ENCODE results near the gene EPS8. TPM values are rescaled to one million over a fixed set of nuclear protein-coding genes. Genes with fewer than 3 reads are reported as not detected.

Gene EPS8
- total and polyA plus RNA-seq, 2 donors (not counting 1 experiment from before 2014, with no cell fraction given) = 0.76 to 0.96 TPM

DNA sequence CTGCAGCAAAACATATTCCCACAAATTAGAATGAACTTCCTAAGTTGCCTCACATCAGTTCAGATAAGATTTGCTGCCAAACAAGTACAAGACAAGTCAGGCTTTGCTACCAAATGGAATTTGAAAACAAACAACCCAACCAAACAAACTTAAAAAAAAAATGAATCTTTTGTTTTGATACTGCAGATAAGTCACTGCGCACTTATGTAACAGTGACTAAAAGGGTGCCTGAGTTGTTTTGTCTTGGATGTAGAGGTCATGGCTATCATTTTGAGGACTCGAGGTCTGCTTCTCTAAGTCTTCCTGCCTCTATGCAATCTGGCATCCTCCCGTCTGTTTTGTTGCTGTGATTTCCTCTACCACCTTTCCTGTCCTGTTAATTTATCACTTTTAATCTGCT, 11.1 kb upstream of the EPS8 start:
- TF ChIP-seq EZH2 (IDR thresholded peaks at IDR 0.05; ENCODE audit: borderline replicate concordance, insufficient read depth, low read depth, low read length, poor library complexity, severe bottlenecking) = no peak
- TF ChIP-seq, protein P1, sequence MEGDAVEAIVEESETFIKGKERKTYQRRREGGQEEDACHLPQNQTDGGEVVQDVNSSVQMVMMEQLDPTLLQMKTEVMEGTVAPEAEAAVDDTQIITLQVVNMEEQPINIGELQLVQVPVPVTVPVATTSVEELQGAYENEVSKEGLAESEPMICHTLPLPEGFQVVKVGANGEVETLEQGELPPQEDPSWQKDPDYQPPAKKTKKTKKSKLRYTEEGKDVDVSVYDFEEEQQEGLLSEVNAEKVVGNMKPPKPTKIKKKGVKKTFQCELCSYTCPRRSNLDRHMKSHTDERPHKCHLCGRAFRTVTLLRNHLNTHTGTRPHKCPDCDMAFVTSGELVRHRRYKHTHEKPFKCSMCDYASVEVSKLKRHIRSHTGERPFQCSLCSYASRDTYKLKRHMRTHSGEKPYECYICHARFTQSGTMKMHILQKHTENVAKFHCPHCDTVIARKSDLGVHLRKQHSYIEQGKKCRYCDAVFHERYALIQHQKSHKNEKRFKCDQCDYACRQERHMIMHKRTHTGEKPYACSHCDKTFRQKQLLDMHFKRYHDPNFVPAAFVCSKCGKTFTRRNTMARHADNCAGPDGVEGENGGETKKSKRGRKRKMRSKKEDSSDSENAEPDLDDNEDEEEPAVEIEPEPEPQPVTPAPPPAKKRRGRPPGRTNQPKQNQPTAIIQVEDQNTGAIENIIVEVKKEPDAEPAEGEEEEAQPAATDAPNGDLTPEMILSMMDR (IDR thresholded peaks at IDR 0.05) = no peak
- H3K4me1 ChIP-seq (ENCODE audit: control insufficient read depth in 2 of 2, insufficient read depth in 2 of 2, low read length in 2 of 2) = no peaks in the 10 kb centered on the region
- Mint-ChIP-seq H3K9me3 (ENCODE audit: insufficient read depth) (no peaks in the 10 kb centered on the region), H3K4me3 (no peak overlapping the region), H3K27ac (no peak overlapping the region), H3K4me1 (no peaks in the 10 kb centered on the region), H3K27me3 (peaks cover 30% of the 10 kb centered on the region)
- no CpG with 5 or more reads among the region's 3 CpGs for WGBS (ENCODE audit: insufficient coverage)
- intact Hi-C loops (cut with micrococcal nuclease) = no loop called here
- no peak for ATAC-seq (ENCODE audit: low read depth)
- no peaks in the 10 kb centered on the region for H3K79me2 ChIP-seq (ENCODE audit: control insufficient read depth, insufficient read depth, low read length)
- peaks cover 0 to 8% (median 3%) of the 10 kb centered on the region in 4 experiments for H3K27me3 ChIP-seq (replicated peaks in 1 of 4; ENCODE audit: control extremely low read depth in 1 of 4, control insufficient read depth in 3 of 4, insufficient read depth in 4 of 4, low read length in 3 of 4)
- H3K9me3 ChIP-seq (ENCODE audit: control extremely low read depth in 1 of 3, control insufficient read depth in 2 of 3, insufficient read depth in 1 of 3, low read length in 2 of 3) = no peaks in the 10 kb centered on the region
- ChIA-PET CTCF (no interaction called here), POLR2A (no interaction called here)
- no peak overlapping the region for H3K27ac ChIP-seq (ENCODE audit: low read length in 2 of 2)
- H3K36me3 ChIP-seq (replicated peaks in 1 of 2; ENCODE audit: control extremely low read depth in 1 of 2, control insufficient read depth in 1 of 2, extremely low read depth in 1 of 2, insufficient read depth in 2 of 2, low read length in 1 of 2) = no peaks in the 10 kb centered on the region
- no peaks in the 10 kb centered on the region for H4K20me1 ChIP-seq (ENCODE audit: control insufficient read depth, insufficient read depth, low read length, poor library complexity, severe bottlenecking)
- no peak overlapping the region for H3K9ac ChIP-seq (ENCODE audit: low read length)
- DNase-seq = no peak
- no peak overlapping the region for H2AFZ ChIP-seq (ENCODE audit: insufficient read depth, low read depth, low read length, poor library complexity, severe bottlenecking)
- no peak overlapping the region for H3K4me2 ChIP-seq (replicated peaks; ENCODE audit: low read depth, low read length, poor library complexity, severe bottlenecking)
- no peak overlapping the region for H3K4me3 ChIP-seq (ENCODE audit: control extremely low read depth in 1 of 5, extremely low read depth in 1 of 5, insufficient read depth in 1 of 5, low read depth in 2 of 5, low read length in 4 of 5)

DNA sequence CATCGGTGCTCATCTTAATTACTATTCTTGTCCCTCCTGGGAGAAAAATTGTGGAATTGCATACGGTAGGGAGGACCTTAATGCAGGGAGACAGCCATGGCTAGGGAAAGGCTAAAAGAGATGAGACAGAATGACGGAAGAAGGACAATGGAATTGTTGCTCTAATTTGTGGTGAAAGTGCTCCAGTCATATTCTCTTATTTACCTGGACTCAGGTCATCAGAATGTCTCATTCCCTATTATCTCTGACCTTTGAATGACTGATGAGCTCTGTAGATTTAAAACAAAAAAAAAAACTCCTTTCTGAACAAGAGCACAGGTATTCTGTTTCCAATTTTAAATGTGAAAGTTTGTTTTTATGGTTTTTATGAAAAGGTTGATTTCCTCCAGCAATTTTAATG, 8.6 kb upstream of the EPS8 start:
- intact Hi-C loops (cut with micrococcal nuclease) = no loop called here
- H3K36me3 ChIP-seq (replicated peaks in 1 of 2; ENCODE audit: control extremely low read depth in 1 of 2, control insufficient read depth in 1 of 2, extremely low read depth in 1 of 2, insufficient read depth in 2 of 2, low read length in 1 of 2) = no peaks in the 10 kb centered on the region
- Mint-ChIP-seq H3K4me1 (no peaks in the 10 kb centered on the region), H3K27ac (no peak overlapping the region), H3K4me3 (no peak overlapping the region), H3K27me3 (peaks cover 27% of the 10 kb centered on the region), H3K9me3 (ENCODE audit: insufficient read depth) (peaks cover 2% of the 10 kb centered on the region)
- WGBS (ENCODE audit: insufficient coverage) = no CpG with 5 or more reads among the region's 3 CpGs
- no peak for DNase-seq
- H3K27ac ChIP-seq (ENCODE audit: low read length in 2 of 2) = no peak overlapping the region
- H3K4me2 ChIP-seq (replicated peaks; ENCODE audit: low read depth, low read length, poor library complexity, severe bottlenecking) = no peak overlapping the region
- H3K4me3 ChIP-seq (ENCODE audit: control extremely low read depth in 1 of 5, extremely low read depth in 1 of 5, insufficient read depth in 1 of 5, low read depth in 2 of 5, low read length in 4 of 5) = no peak overlapping the region
- POLR2A ChIA-PET = no interaction called here
- CTCF ChIA-PET = interaction anchor here (0.6 to 1.6 kb wide), 2 partner anchors 10 to 207 kb away, joined by 5 read pairs; no protein-coding TSS in a partner anchor
- no peak for ATAC-seq (ENCODE audit: low read depth)
- peaks cover 0 to 6% (median 1%) of the 10 kb centered on the region in 4 experiments for H3K27me3 ChIP-seq (replicated peaks in 1 of 4; ENCODE audit: control extremely low read depth in 1 of 4, control insufficient read depth in 3 of 4, insufficient read depth in 4 of 4, low read length in 3 of 4)
- H3K79me2 ChIP-seq (ENCODE audit: control insufficient read depth, insufficient read depth, low read length) = no peaks in the 10 kb centered on the region
- TF ChIP-seq, protein P1 (IDR thresholded peaks at IDR 0.05) = no peak
- no peak for TF ChIP-seq EZH2 (IDR thresholded peaks at IDR 0.05; ENCODE audit: borderline replicate concordance, insufficient read depth, low read depth, low read length, poor library complexity, severe bottlenecking)
- no peak overlapping the region for H3K9ac ChIP-seq (ENCODE audit: low read length)
- H3K4me1 ChIP-seq (ENCODE audit: control insufficient read depth in 2 of 2, insufficient read depth in 2 of 2, low read length in 2 of 2) = no peaks in the 10 kb centered on the region
- no peaks in the 10 kb centered on the region for H4K20me1 ChIP-seq (ENCODE audit: control insufficient read depth, insufficient read depth, low read length, poor library complexity, severe bottlenecking)
- H2AFZ ChIP-seq (ENCODE audit: insufficient read depth, low read depth, low read length, poor library complexity, severe bottlenecking) = no peak overlapping the region
- no peaks in the 10 kb centered on the region for H3K9me3 ChIP-seq (ENCODE audit: control extremely low read depth in 1 of 3, control insufficient read depth in 2 of 3, insufficient read depth in 1 of 3, low read length in 2 of 3)
